NCI-H748 (cell line): ENCODE measurements around the gene OR11H7.

Source experiments
- DNase-seq: peaks from one replicate; lab custom pipeline; 2025; ENCODE audit not compliant: unreplicated experiment; lab: John Stamatoyannopoulos, UW

The OR11H7 gene

DNA sequence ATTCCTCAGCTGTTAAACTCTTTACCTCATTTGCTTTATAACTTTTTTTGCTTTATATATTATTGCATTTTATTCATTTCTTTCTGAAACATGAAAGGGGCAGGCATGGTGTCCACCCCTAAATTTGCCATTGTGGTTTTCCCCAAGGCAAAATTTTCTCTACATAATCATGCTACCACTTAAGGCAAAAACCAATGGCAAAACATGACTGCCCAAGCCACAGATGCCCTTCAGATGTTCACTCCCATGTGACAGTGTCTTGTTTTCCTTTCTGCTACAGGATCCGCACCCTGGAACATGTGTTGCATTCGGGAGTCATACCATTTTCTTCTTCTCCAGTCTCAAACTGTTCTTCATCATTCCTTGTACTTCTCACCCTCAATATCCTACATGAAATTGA is 48.6 kb downstream of the OR11H7 start:
- DNase-seq = no peak

- DNase-seq = peak; percentile 40
These were observed 49.6 kb downstream of the OR11H7 start for GRCh38 chr14:20278414-20278813.

DNA sequence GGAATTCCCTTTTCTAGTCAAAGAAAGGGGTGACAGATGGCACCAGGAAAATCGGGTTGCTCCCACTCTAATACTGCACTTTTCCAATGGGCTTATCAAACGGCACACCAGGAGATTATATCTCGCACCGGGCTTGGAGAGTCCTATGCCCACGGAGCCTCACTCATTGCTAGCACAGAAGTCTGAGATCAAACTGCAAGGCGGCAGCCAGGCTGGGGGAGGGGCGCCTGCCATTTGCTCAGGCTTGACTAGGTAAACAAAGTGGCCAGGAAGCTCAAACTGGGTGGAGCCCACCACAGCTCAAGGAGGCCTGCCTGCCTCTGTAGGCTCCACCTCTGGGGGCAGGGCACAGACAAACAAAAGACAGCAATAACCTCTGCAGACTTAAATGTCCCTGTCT is 51.5 kb downstream of the OR11H7 start:
- peak; percentile 31 for DNase-seq
